OCI-LY1 (cell line): Measurements from ENCODE around the gene CHST3.

Experiments
- H2AFZ ChIP-seq: fragments of 200-600 bp; sonication (generic), shearing (Covaris generic); 2 replicates; pipeline ENCODE4 v1.6.0; 2014; ENCODE audit warnings: antibody characterized with exemption, mild to moderate bottlenecking, low read length
- H3F3A ChIP-seq: fragments of 200-600 bp; sonication (generic), shearing (Covaris generic); 2 replicates; pipeline ENCODE4 v1.6.0; 2014; ENCODE audit warnings: mild to moderate bottlenecking, antibody characterized with exemption, low read length, moderate library complexity; ENCODE audit not compliant: insufficient read depth
- H3K27ac ChIP-seq: fragments of 200-600 bp; sonication (generic); 2 replicates; pipeline ENCODE4 v1.5.1; 2014; ENCODE audit warnings: low read length, mixed run types, mild to moderate bottlenecking, low read depth; ENCODE audit not compliant: poor library complexity, severe bottlenecking
- H3K27me3 ChIP-seq: fragments of 200-600 bp; sonication (generic); 2 replicates; pipeline ENCODE4 v1.6.0; 2014; ENCODE audit warnings: antibody characterized with exemption, mild to moderate bottlenecking, low read length, moderate library complexity; ENCODE audit not compliant: insufficient read depth
- H3K36me3 ChIP-seq: fragments of 200-600 bp; sonication (generic); 2 replicates; pipeline ENCODE4 v1.6.1; 2014; ENCODE audit warnings: mild to moderate bottlenecking, antibody characterized with exemption, low read length, moderate library complexity, mixed read lengths; ENCODE audit not compliant: insufficient read depth
- H3K4me1 ChIP-seq: fragments of 200-600 bp; sonication (generic); 2 replicates; pipeline ENCODE4 v1.5.1; 2014; ENCODE audit warnings: mild to moderate bottlenecking, low read length, moderate library complexity; ENCODE audit not compliant: insufficient read depth, severe bottlenecking
- H3K4me2 ChIP-seq: fragments of 200-600 bp; sonication (generic), shearing (Covaris generic); 2 replicates; pipeline ENCODE4 v1.6.1; 2014; ENCODE audit warnings: low read length
- H3K4me3 ChIP-seq: fragments of 200-600 bp; sonication (generic); 2 replicates; pipeline ENCODE4 v1.5.1; 2014; ENCODE audit warnings: low read length, low read depth, mild to moderate bottlenecking, mixed read lengths; ENCODE audit not compliant: poor library complexity, severe bottlenecking
- H3K79me2 ChIP-seq: fragments of 200-600 bp; shearing (Covaris generic); 2 replicates; pipeline ENCODE4 v1.6.1; 2016; ENCODE audit warnings: mixed run types, low read length, mixed read lengths; ENCODE audit not compliant: insufficient read depth
- H3K9ac ChIP-seq: fragments of 200-600 bp; sonication (generic), shearing (Covaris generic); 2 replicates; pipeline ENCODE4 v1.6.1; 2014; ENCODE audit warnings: mild to moderate bottlenecking, low read length, mixed read lengths
- H3K9me2 ChIP-seq: fragments of 200-600 bp; sonication (generic), shearing (Covaris generic); 2 replicates; pipeline ENCODE4 v1.6.1; 2014; ENCODE audit warnings: low read depth, mild to moderate bottlenecking, low read length, mixed read lengths
- H3K9me3 ChIP-seq: fragments of 200-600 bp; shearing (Covaris generic); 2 replicates; pipeline ENCODE4 v1.6.1; 2014; ENCODE audit warnings: low read length, mixed read lengths
- H4K20me1 ChIP-seq: fragments of 200-600 bp; sonication (generic), shearing (Covaris generic); 2 replicates; pipeline ENCODE4 v1.6.0; 2016; ENCODE audit warnings: mild to moderate bottlenecking, low read length; ENCODE audit not compliant: insufficient read depth
- CTCF ChIP-seq: fragments of 200-600 bp; sonication (generic), shearing (Covaris generic); IDR thresholded peaks from 2 replicates; pipeline ENCODE4 v1.5.1; 2017; ENCODE audit warnings: mild to moderate bottlenecking, antibody characterized with exemption, low read length, moderate library complexity, mixed read lengths
- EZH2 ChIP-seq: fragments of 200-600 bp; sonication (generic), shearing (Covaris generic); IDR thresholded peaks from 2 replicates; pipeline ENCODE4 v1.8.0; 2017; ENCODE audit warnings: borderline replicate concordance, mixed run types, mild to moderate bottlenecking, antibody characterized with exemption, low read length, moderate library complexity, mixed read lengths

The CHST3 gene

GRCh38 chr10:72016608-72017300 lies 52.6 kb downstream of the CHST3 start:
- H3K27me3 ChIP-seq: peaks cover 18% of the 10 kb centered on the region; the same call in 1 of the 2 replicates
- no peak overlapping the region for H2AFZ ChIP-seq
- H3K4me3 ChIP-seq: no peak overlapping the region
- TF ChIP-seq CTCF (no peak), EZH2 (no peak)
- no peaks in the 10 kb centered on the region for H3K79me2 ChIP-seq
- no peaks in the 10 kb centered on the region for H3K36me3 ChIP-seq
- H3K4me1 ChIP-seq: no peaks in the 10 kb centered on the region
- no peak overlapping the region for H3K27ac ChIP-seq
- H3K9me2 ChIP-seq: no peaks in the 10 kb centered on the region
- H4K20me1 ChIP-seq: no peaks in the 10 kb centered on the region
- no peak overlapping the region for H3K9ac ChIP-seq
- H3F3A ChIP-seq: no peaks in the 10 kb centered on the region
- H3K9me3 ChIP-seq: no peaks in the 10 kb centered on the region
- H3K4me2 ChIP-seq: no peak overlapping the region

GRCh38 chr10:72019085-72019876 lies 55.1 kb downstream of the CHST3 start:
- H3K79me2 ChIP-seq: no peaks in the 10 kb centered on the region
- no peak overlapping the region for H3K4me3 ChIP-seq
- no peak overlapping the region for H3K27ac ChIP-seq
- H3K27me3 ChIP-seq: peaks cover 18% of the 10 kb centered on the region; the same call in 1 of the 2 replicates
- no peak overlapping the region for H3K4me2 ChIP-seq
- no peak overlapping the region for H2AFZ ChIP-seq
- H3K9me3 ChIP-seq: no peaks in the 10 kb centered on the region
- H3K36me3 ChIP-seq: no peaks in the 10 kb centered on the region
- H3K9ac ChIP-seq: no peak overlapping the region
- no peaks in the 10 kb centered on the region for H3K4me1 ChIP-seq
- H3K9me2 ChIP-seq: no peaks in the 10 kb centered on the region
- TF ChIP-seq EZH2 (no peak), CTCF (no peak)
- no peaks in the 10 kb centered on the region for H3F3A ChIP-seq
- no peaks in the 10 kb centered on the region for H4K20me1 ChIP-seq

- Histone ChIP-seq H4K20me1 (no peaks in the 10 kb centered on the region), H3K4me1 (no peaks in the 10 kb centered on the region), H3F3A (no peaks in the 10 kb centered on the region), H3K4me2 (no peak overlapping the region), H3K9ac (no peak overlapping the region), H3K27ac (no peak overlapping the region), H3K36me3 (no peaks in the 10 kb centered on the region), H3K79me2 (no peaks in the 10 kb centered on the region), H2AFZ (no peak overlapping the region), H3K27me3 (peaks cover 14% of the 10 kb centered on the region; the same call in 1 of the 2 replicates), H3K4me3 (no peak overlapping the region), H3K9me3 (no peaks in the 10 kb centered on the region), H3K9me2 (no peaks in the 10 kb centered on the region)
- TF ChIP-seq CTCF: no peak
- no peak for TF ChIP-seq EZH2
Measured at GRCh38 chr10:72020914-72021809, 57.0 kb downstream of the CHST3 start.
